Erythroblast (primary cell): Measurements from ENCODE around the gene MTHFD1.

ENCODE experiments used
- DNase-seq, 2 experiments: peaks; one replicate each; lab custom pipeline; 2025; lab: John Stamatoyannopoulos, UW
- GATA1 ChIP-seq: IDR thresholded peaks from 2 replicates; pipeline ENCODE4 v1.6.1; 2011; ENCODE audit warnings: low read depth, mild to moderate bottlenecking, control low read depth, low read length, moderate library complexity
- POLR2A ChIP-seq: IDR thresholded peaks from 2 replicates; pipeline ENCODE4 v1.6.1; 2011; ENCODE audit warnings: mild to moderate bottlenecking, low read length

MTHFD1 gene

GRCh38 chr14:64467566-64467965 is 79.4 kb downstream of the MTHFD1 start:
- DNase-seq, result peak in 1 of 2 experiments; percentile 26
- TF ChIP-seq GATA1, result no peak
- no peak for TF ChIP-seq POLR2A

GRCh38 chr14:64468451-64468850 is 80.3 kb downstream of the MTHFD1 start:
- DNase-seq, result no peak
- TF ChIP-seq GATA1 (no peak), POLR2A (no peak)

GRCh38 chr14:64474041-64474440 is 85.9 kb downstream of the MTHFD1 start:
- DNase-seq, result no peak
- no peak for TF ChIP-seq POLR2A
- no peak for TF ChIP-seq GATA1

- no peak for DNase-seq
- TF ChIP-seq GATA1 (no peak), POLR2A (no peak)
Measured at GRCh38 chr14:64474698-64475097, 86.5 kb downstream of the MTHFD1 start.

GRCh38 chr14:64475585-64476273 is 87.6 kb downstream of the MTHFD1 start:
- no peak for TF ChIP-seq POLR2A
- no peak for DNase-seq

- DNase-seq, result no peak
- TF ChIP-seq POLR2A (no peak), GATA1 (no peak)
Measured at GRCh38 chr14:64476438-64476837, 88.3 kb downstream of the MTHFD1 start.

- TF ChIP-seq POLR2A (no peak), GATA1 (no peak)
- DNase-seq, result peak; percentile 22 to 66
Measured at GRCh38 chr14:64478634-64479250, 90.6 kb downstream of the MTHFD1 start.

- no peak for DNase-seq
- TF ChIP-seq POLR2A, result no peak
- no peak for TF ChIP-seq GATA1
Measured at GRCh38 chr14:64488590-64489099, 100.5 kb downstream of the MTHFD1 start.

- TF ChIP-seq POLR2A, result no peak
- TF ChIP-seq GATA1, result no peak
- DNase-seq, result no peak
Measured at GRCh38 chr14:64491637-64492036, 103.5 kb downstream of the MTHFD1 start.

- TF ChIP-seq GATA1 (no peak), POLR2A (no peak)
- DNase-seq, result no peak
Measured at GRCh38 chr14:64493455-64493854, 105.3 kb downstream of the MTHFD1 start.

- no peak for DNase-seq
- TF ChIP-seq GATA1, result no peak
- no peak for TF ChIP-seq POLR2A
Measured at GRCh38 chr14:64495252-64495651, 107.1 kb downstream of the MTHFD1 start.

GRCh38 chr14:64496764-64497163 is 108.6 kb downstream of the MTHFD1 start:
- DNase-seq, result peak in 1 of 2 experiments; percentile 8
- TF ChIP-seq GATA1 (no peak), POLR2A (no peak)

- TF ChIP-seq GATA1 (no peak), POLR2A (no peak)
- DNase-seq, result no peak
Measured at GRCh38 chr14:64500088-64500487, 111.9 kb downstream of the MTHFD1 start.

- TF ChIP-seq GATA1 (no peak), POLR2A (no peak)
- no peak for DNase-seq
Measured at GRCh38 chr14:64501411-64502171, 113.4 kb downstream of the MTHFD1 start.
